Body of pancreas (tissue), 4 donors: Measurements from ENCODE around the gene SH3RF2. TPM values are rescaled to one million over a fixed set of nuclear protein-coding genes. Genes with fewer than 3 reads are reported as not detected.
A peak's percentile ranks its signal among the peaks of the same experiment; 100 is the strongest.

Experiments
- ATAC-seq: fragments of 150-250 bp; one replicate; pipeline ENCODE4 v1.9.1; 2016
- DNase-seq, 4 donors: peaks; one replicate each; pipeline ENCODE4 v3.0.0-alpha.2; 2019
- H3K27ac ChIP-seq, 4 donors: fragments of 200-600 bp; sonication (generic); 1 replicate in 3 of 4; 2 replicates in 1 of 4; pipeline versions ENCODE4 v1.5.1 to v1.6.1; 2016 to 2019; ENCODE audit warnings: mild to moderate bottlenecking in 1 of 4, mixed read lengths in 1 of 4, moderate library complexity in 1 of 4
- H3K27me3 ChIP-seq, 2 donors: fragments of 200-600 bp; sonication (generic); one replicate each; pipeline ENCODE4 v1.6.0; 2016; ENCODE audit warnings: mild to moderate bottlenecking in 1 of 2
- H3K36me3 ChIP-seq, 2 donors: fragments of 200-600 bp; sonication (generic); replicated peaks in 1 of 2; 2 replicates each; pipeline ENCODE4 v1.5.1; 2016; ENCODE audit warnings: low read depth in 2 of 2; ENCODE audit not compliant: insufficient read depth in 1 of 2
- H3K4me1 ChIP-seq: fragments of 200-600 bp; sonication (generic); one replicate; pipeline ENCODE4 v1.6.0; 2016
- H3K4me3 ChIP-seq, 2 donors: fragments of 200-600 bp; sonication (generic); 1 replicate in 1 of 2; 2 replicates in 1 of 2; pipeline ENCODE4 v1.5.1; 2016 to 2019
- H3K9me3 ChIP-seq, 3 donors: fragments of 200-600 bp; sonication (generic); 1 replicate in 2 of 3; 2 replicates in 1 of 3; pipeline ENCODE4 v1.5.1; 2016
- CTCF ChIP-seq, 7 experiments: fragments of 450-650 bp in 4 of 7; fragments of 200-600 bp in 3 of 7; sonication (generic) in 3 of 7; IDR thresholded peaks; one replicate each; pipeline ENCODE4 v1.5.1; 2016 to 2019; ENCODE audit warnings: antibody characterized with exemption in 7 of 7
- POLR2A ChIP-seq, 3 donors: fragments of 450-650 bp; IDR thresholded peaks; one replicate each; pipeline ENCODE4 v1.6.1; 2016; ENCODE audit warnings: antibody characterized with exemption in 3 of 3, mild to moderate bottlenecking in 2 of 3
- WGBS, 2 donors: methylation state at CpG; one replicate each; pipeline ENCODE4 v1.1.5; 2017; 5-methylcytosine and 5-hydroxymethylcytosine counted together
- intact Hi-C: fragments of 100-400 bp; cut with DNase I; formaldehyde crosslinking; loops from one replicate; pipeline ENCODE4 v1.15.1; 2023
- total RNA-seq, 2 donors: library from RNA; depleted of rRNA; stranded (reverse); fragments of >200 nt; gene quantifications; one replicate each; pipeline ENCODE4 v1.1.0, GENCODE V29; 2016

The SH3RF2 gene
- total RNA-seq, 2 donors from 2014 or later: 14.8 to 25.7 TPM

- Histone ChIP-seq H3K4me3 (no peak overlapping the region), H3K27ac (peak overlapping the region; percentile 47 to 79 (median 66)), H3K9me3 (no peaks in the 10 kb centered on the region), H3K27me3 (no peaks in the 10 kb centered on the region), H3K36me3 (no peaks in the 10 kb centered on the region), H3K4me1 (peaks cover 50% of the 10 kb centered on the region)
- TF ChIP-seq POLR2A (IDR thresholded peaks at IDR 0.05): peak; percentile 54 to 77 (median 75)
- peak in 1 of 7 experiments; percentile 11 for TF ChIP-seq CTCF (IDR thresholded peaks at IDR 0.05)
- intact Hi-C loops: no loop called here
- DNase-seq: peak; percentile 38 to 64 (median 49)
- WGBS, 2 donors: 29 to 36% methylated on average over 12 to 23 of the region's 23 CpGs
- ATAC-seq: peak; percentile 47
Measured at GRCh38 chr5:145937432-145938250, 1.3 kb downstream of the SH3RF2 start.

- no peak overlapping the region for H3K4me3 ChIP-seq
- ATAC-seq: no peak
- WGBS, 2 donors: 22 to 31% methylated on average over 11 of the region's 11 CpGs
- no peaks in the 10 kb centered on the region for H3K36me3 ChIP-seq
- no peaks in the 10 kb centered on the region for H3K27me3 ChIP-seq
- TF ChIP-seq CTCF (IDR thresholded peaks at IDR 0.05): no peak
- no peak for TF ChIP-seq POLR2A (IDR thresholded peaks at IDR 0.05)
- H3K9me3 ChIP-seq: no peaks in the 10 kb centered on the region
- no peak for DNase-seq
- peak overlapping the region in 3 of 4 donors; percentile 47 to 79 (median 78) for H3K27ac ChIP-seq
- peaks cover 54% of the 10 kb centered on the region for H3K4me1 ChIP-seq
- intact Hi-C loops: no loop called here
Measured at GRCh38 chr5:145938776-145939539, 2.6 kb downstream of the SH3RF2 start.

- no peak for DNase-seq
- Histone ChIP-seq H3K27me3 (no peaks in the 10 kb centered on the region), H3K9me3 (no peaks in the 10 kb centered on the region), H3K4me3 (no peak overlapping the region), H3K36me3 (no peaks in the 10 kb centered on the region), H3K27ac (peak overlapping the region in 2 of 4 donors; percentile 78 to 79), H3K4me1 (peaks cover 61% of the 10 kb centered on the region)
- WGBS, 2 donors: 75% methylated on average over 4 of the region's 4 CpGs
- intact Hi-C loops: no loop called here
- TF ChIP-seq POLR2A (IDR thresholded peaks at IDR 0.05) (no peak), CTCF (IDR thresholded peaks at IDR 0.05) (no peak)
- ATAC-seq: no peak
Measured at GRCh38 chr5:145939540-145940065, 3.2 kb downstream of the SH3RF2 start.

- Histone ChIP-seq H3K4me1 (peaks cover 64% of the 10 kb centered on the region), H3K4me3 (no peak overlapping the region), H3K27me3 (no peaks in the 10 kb centered on the region), H3K27ac (peak overlapping the region in 2 of 4 donors; percentile 8 to 84), H3K36me3 (no peaks in the 10 kb centered on the region), H3K9me3 (no peaks in the 10 kb centered on the region)
- WGBS, 2 donors: 73 to 91% methylated on average over 2 of the region's 2 CpGs
- DNase-seq: no peak
- intact Hi-C loops: no loop called here
- ATAC-seq: no peak
- TF ChIP-seq POLR2A (IDR thresholded peaks at IDR 0.05): no peak
- no peak for TF ChIP-seq CTCF (IDR thresholded peaks at IDR 0.05)
Measured at GRCh38 chr5:145941096-145941447, 4.7 kb downstream of the SH3RF2 start.
